ENCODE data around the gene VPS13C.

- TF ChIP-seq, protein P1, sequence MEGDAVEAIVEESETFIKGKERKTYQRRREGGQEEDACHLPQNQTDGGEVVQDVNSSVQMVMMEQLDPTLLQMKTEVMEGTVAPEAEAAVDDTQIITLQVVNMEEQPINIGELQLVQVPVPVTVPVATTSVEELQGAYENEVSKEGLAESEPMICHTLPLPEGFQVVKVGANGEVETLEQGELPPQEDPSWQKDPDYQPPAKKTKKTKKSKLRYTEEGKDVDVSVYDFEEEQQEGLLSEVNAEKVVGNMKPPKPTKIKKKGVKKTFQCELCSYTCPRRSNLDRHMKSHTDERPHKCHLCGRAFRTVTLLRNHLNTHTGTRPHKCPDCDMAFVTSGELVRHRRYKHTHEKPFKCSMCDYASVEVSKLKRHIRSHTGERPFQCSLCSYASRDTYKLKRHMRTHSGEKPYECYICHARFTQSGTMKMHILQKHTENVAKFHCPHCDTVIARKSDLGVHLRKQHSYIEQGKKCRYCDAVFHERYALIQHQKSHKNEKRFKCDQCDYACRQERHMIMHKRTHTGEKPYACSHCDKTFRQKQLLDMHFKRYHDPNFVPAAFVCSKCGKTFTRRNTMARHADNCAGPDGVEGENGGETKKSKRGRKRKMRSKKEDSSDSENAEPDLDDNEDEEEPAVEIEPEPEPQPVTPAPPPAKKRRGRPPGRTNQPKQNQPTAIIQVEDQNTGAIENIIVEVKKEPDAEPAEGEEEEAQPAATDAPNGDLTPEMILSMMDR (IDR thresholded peaks at IDR 0.05): no peak
- no peak for TF ChIP-seq ZNF121 (CRISPR knock-in tag; IDR thresholded peaks at IDR 0.05)
- no peak for TF ChIP-seq JUN (CRISPR knock-in tag; IDR thresholded peaks at IDR 0.05)
- no peak for TF ChIP-seq HMGXB4 (CRISPR knock-in tag; IDR thresholded peaks at IDR 0.05)
- TF ChIP-seq, protein P2, sequence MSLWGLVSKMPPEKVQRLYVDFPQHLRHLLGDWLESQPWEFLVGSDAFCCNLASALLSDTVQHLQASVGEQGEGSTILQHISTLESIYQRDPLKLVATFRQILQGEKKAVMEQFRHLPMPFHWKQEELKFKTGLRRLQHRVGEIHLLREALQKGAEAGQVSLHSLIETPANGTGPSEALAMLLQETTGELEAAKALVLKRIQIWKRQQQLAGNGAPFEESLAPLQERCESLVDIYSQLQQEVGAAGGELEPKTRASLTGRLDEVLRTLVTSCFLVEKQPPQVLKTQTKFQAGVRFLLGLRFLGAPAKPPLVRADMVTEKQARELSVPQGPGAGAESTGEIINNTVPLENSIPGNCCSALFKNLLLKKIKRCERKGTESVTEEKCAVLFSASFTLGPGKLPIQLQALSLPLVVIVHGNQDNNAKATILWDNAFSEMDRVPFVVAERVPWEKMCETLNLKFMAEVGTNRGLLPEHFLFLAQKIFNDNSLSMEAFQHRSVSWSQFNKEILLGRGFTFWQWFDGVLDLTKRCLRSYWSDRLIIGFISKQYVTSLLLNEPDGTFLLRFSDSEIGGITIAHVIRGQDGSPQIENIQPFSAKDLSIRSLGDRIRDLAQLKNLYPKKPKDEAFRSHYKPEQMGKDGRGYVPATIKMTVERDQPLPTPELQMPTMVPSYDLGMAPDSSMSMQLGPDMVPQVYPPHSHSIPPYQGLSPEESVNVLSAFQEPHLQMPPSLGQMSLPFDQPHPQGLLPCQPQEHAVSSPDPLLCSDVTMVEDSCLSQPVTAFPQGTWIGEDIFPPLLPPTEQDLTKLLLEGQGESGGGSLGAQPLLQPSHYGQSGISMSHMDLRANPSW (CRISPR knock-in tag; conservative IDR thresholded peaks at IDR 0.05; ENCODE audit: low read depth): no peak
- TF ChIP-seq ZNF138 (CRISPR knock-in tag; conservative IDR thresholded peaks at IDR 0.05): no peak
- TF ChIP-seq PRDM15 (CRISPR knock-in tag; IDR thresholded peaks at IDR 0.05): no peak
- no peak for TF ChIP-seq ZNF263 (CRISPR knock-in tag; IDR thresholded peaks at IDR 0.05; ENCODE audit: low read depth)
These were observed 82.0 kb downstream of the VPS13C start for GRCh38 chr15:61978225-61978624.

Data from WTC11 (cell line).